Glutamatergic neuron (in vitro differentiated cells): ENCODE data around the gene ASB1. TPM values are rescaled to one million over a fixed set of nuclear protein-coding genes. Genes with fewer than 3 reads are reported as not detected.

ENCODE experiments used
- DNase-seq: peaks from one replicate; pipeline ENCODE4 v3.0.0; 2022
- H3K27ac Mint-ChIP-seq: one replicate; pipeline ENCODE4 v1.8.0; 2020; ENCODE audit warnings: mild to moderate bottlenecking, mixed read lengths, inconsistent platforms; ENCODE audit not compliant: unreplicated experiment
- H3K27me3 Mint-ChIP-seq: one replicate; pipeline ENCODE4 v1.8.0; 2020; ENCODE audit warnings: mild to moderate bottlenecking, moderate library complexity, mixed read lengths, inconsistent platforms; ENCODE audit not compliant: unreplicated experiment
- H3K36me3 Mint-ChIP-seq: one replicate; pipeline ENCODE4 v1.8.0; 2020; ENCODE audit warnings: mild to moderate bottlenecking, mixed read lengths, inconsistent platforms; ENCODE audit not compliant: unreplicated experiment
- H3K4me1 Mint-ChIP-seq: one replicate; pipeline ENCODE4 v1.8.0; 2020; ENCODE audit warnings: mild to moderate bottlenecking, low read depth, mixed read lengths, inconsistent platforms; ENCODE audit not compliant: unreplicated experiment
- H3K4me3 Mint-ChIP-seq: one replicate; pipeline ENCODE4 v1.8.0; 2020; ENCODE audit warnings: mild to moderate bottlenecking, mixed read lengths, inconsistent platforms; ENCODE audit not compliant: unreplicated experiment
- H3K9me3 Mint-ChIP-seq: one replicate; pipeline ENCODE4 v1.8.0; 2020; ENCODE audit warnings: mild to moderate bottlenecking, moderate library complexity, mixed read lengths, inconsistent platforms; ENCODE audit not compliant: unreplicated experiment
- CTCF ChIP-seq: fragments of 200-600 bp; sonication (generic); IDR thresholded peaks from one replicate; pipeline ENCODE4 v1.5.0; 2021; ENCODE audit not compliant: partially characterized antibody, unreplicated experiment
- total RNA-seq: library from RNA; stranded (reverse); fragmentation: NEBNext Ultra II Directional; extraction: Animal tissue kit (Norgen Biotek cat#: 25700); gene quantifications from one replicate; pipeline ENCODE4 v1.2.1, GENCODE V29; 2021; ENCODE audit not compliant: unreplicated experiment

The ASB1 gene
- total RNA-seq, 1 donor from 2014 or later, result 36.1 TPM

GRCh38 chr2:238423561-238424312, 3.0 kb upstream of the ASB1 start:
- Mint-ChIP-seq H3K27me3 (peaks cover 6% of the 10 kb centered on the region), H3K36me3 (no peaks in the 10 kb centered on the region), H3K4me3 (no peak overlapping the region), H3K9me3 (peaks cover 4% of the 10 kb centered on the region), H3K27ac (no peak overlapping the region), H3K4me1 (peaks cover 15% of the 10 kb centered on the region)
- no peak for DNase-seq
- TF ChIP-seq CTCF, result no peak

- peaks cover 15% of the 10 kb centered on the region for H3K4me1 Mint-ChIP-seq
- H3K9me3 Mint-ChIP-seq, result peaks cover 4% of the 10 kb centered on the region
- H3K4me3 Mint-ChIP-seq, result peak overlapping the region; percentile 72
- TF ChIP-seq CTCF, result no peak
- H3K36me3 Mint-ChIP-seq, result no peaks in the 10 kb centered on the region
- peaks cover 6% of the 10 kb centered on the region for H3K27me3 Mint-ChIP-seq
- no peak for DNase-seq
- peak overlapping the region; percentile 83 for H3K27ac Mint-ChIP-seq
Observed at GRCh38 chr2:238424313-238424700, 2.4 kb upstream of the ASB1 start.

- no peak for DNase-seq
- Mint-ChIP-seq H3K9me3 (peaks cover 4% of the 10 kb centered on the region), H3K4me1 (peaks cover 14% of the 10 kb centered on the region), H3K4me3 (peak overlapping the region; percentile 95), H3K36me3 (peaks cover 8% of the 10 kb centered on the region), H3K27me3 (peaks cover 6% of the 10 kb centered on the region), H3K27ac (peak overlapping the region; percentile 45)
- TF ChIP-seq CTCF, result no peak
Observed at GRCh38 chr2:238425505-238425978, 1.2 kb upstream of the ASB1 start.

GRCh38 chr2:238425979-238426567, 654 bp upstream of the ASB1 start:
- peaks cover 6% of the 10 kb centered on the region for H3K27me3 Mint-ChIP-seq
- H3K4me1 Mint-ChIP-seq, result peaks cover 12% of the 10 kb centered on the region
- H3K36me3 Mint-ChIP-seq, result peaks cover 11% of the 10 kb centered on the region
- no peak for TF ChIP-seq CTCF
- DNase-seq, result no peak
- peak overlapping the region; percentile 86 for H3K27ac Mint-ChIP-seq
- peak overlapping the region; percentile 95 for H3K4me3 Mint-ChIP-seq
- H3K9me3 Mint-ChIP-seq, result peaks cover 4% of the 10 kb centered on the region

GRCh38 chr2:238427435-238428162, 872 bp downstream of the ASB1 start:
- Mint-ChIP-seq H3K9me3 (peaks cover 4% of the 10 kb centered on the region), H3K27me3 (peaks cover 6% of the 10 kb centered on the region), H3K27ac (peak overlapping the region; percentile 36), H3K4me3 (peak overlapping the region; percentile 88), H3K4me1 (peaks cover 12% of the 10 kb centered on the region), H3K36me3 (peaks cover 11% of the 10 kb centered on the region)
- TF ChIP-seq CTCF, result no peak
- no peak for DNase-seq
